Measurements from ENCODE around the gene OBI1.

DNA sequence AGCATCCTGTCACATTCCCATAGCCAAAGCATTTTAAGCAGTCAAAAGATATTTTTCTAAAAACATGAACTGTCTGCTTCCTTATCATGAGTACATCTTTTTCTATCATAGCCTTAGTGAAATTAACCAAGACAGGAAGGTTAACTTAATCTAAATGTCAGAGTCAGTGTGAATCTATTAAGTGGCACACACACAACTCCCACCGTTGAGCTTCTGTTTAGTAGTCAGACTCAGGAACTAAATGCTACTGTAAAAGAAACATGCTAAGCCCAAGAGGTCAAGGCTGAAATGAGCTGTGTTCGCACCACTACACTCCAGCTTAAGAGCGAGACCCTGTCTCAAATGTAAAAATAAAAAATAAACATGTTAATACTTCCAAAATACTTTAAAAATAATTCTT, 47.9 kb downstream of the OBI1 start:
- TF ChIP-seq CTCF (IDR thresholded peaks at IDR 0.05; ENCODE audit: low read depth, low read length): no peak
- no peak for TF ChIP-seq EZH2phosphoT487 (IDR thresholded peaks at IDR 0.05; ENCODE audit: low read depth)

Measured in OCI-LY3 (cell line).